GM23338 (cell line): ENCODE data around the gene SLCO4A1. TPM values are rescaled to one million over a fixed set of nuclear protein-coding genes. Genes with fewer than 3 reads are reported as not detected.

Experiments used
- ATAC-seq: fragments of 200-7000 bp; cut with Tn5 transposase; 3 replicates; pipeline ENCODE4 v1.9.1; 2020
- DNase-seq: peaks from one replicate; pipeline ENCODE4 v3.0.0-alpha.2; 2015; ENCODE audit warnings: low spot score
- H2AFZ ChIP-seq: fragments of 200-600 bp; sonication (generic); 2 replicates; pipeline ENCODE4 v1.8.0; 2016; ENCODE audit warnings: antibody characterized with exemption, mild to moderate bottlenecking, moderate library complexity
- H3F3A ChIP-seq: fragments of 200-600 bp; sonication (generic); replicated peaks from 2 replicates; pipeline ENCODE4 v1.8.0; 2017; ENCODE audit warnings: antibody characterized with exemption, mixed run types, low read depth
- H3K27ac ChIP-seq: fragments of 200-600 bp; sonication (generic); 2 replicates; pipeline ENCODE4 v1.6.1; 2016; ENCODE audit warnings: low read depth
- H3K27me3 ChIP-seq: fragments of 200-600 bp; sonication (generic); 2 replicates; pipeline ENCODE4 v1.8.0; 2016; ENCODE audit warnings: mild to moderate bottlenecking, mixed run types, moderate library complexity; ENCODE audit not compliant: insufficient read depth
- H3K36me3 ChIP-seq: fragments of 200-600 bp; sonication (generic); 2 replicates; pipeline ENCODE4 v1.8.0; 2016; ENCODE audit warnings: mild to moderate bottlenecking; ENCODE audit not compliant: insufficient read depth
- H3K4me1 ChIP-seq: fragments of 200-600 bp; sonication (generic); 2 replicates; pipeline ENCODE4 v1.8.0; 2016; ENCODE audit warnings: mild to moderate bottlenecking, moderate library complexity; ENCODE audit not compliant: insufficient read depth
- H3K4me2 ChIP-seq: fragments of 200-600 bp; sonication (generic); 2 replicates; pipeline ENCODE4 v1.7.1; 2017; ENCODE audit warnings: mixed run types
- H3K4me3 ChIP-seq: fragments of 200-600 bp; sonication (generic); 2 replicates; pipeline ENCODE4 v1.6.1; 2016; ENCODE audit warnings: mixed run types
- H3K79me2 ChIP-seq: fragments of 200-600 bp; sonication (generic); replicated peaks from 2 replicates; pipeline ENCODE4 v1.8.0; 2017; ENCODE audit warnings: mild to moderate bottlenecking; ENCODE audit not compliant: insufficient read depth
- H3K9me2 ChIP-seq: fragments of 200-600 bp; sonication (generic); 2 replicates; pipeline ENCODE4 v1.8.0; 2017; ENCODE audit not compliant: insufficient read depth
- H4K20me1 ChIP-seq: fragments of 200-600 bp; sonication (generic); replicated peaks from 2 replicates; pipeline ENCODE4 v1.8.0; 2017; ENCODE audit warnings: mild to moderate bottlenecking; ENCODE audit not compliant: insufficient read depth
- H3K27ac Mint-ChIP-seq: 2 replicates; pipeline ENCODE4 v1.8.0; 2020; ENCODE audit warnings: inconsistent platforms, mild to moderate bottlenecking, moderate library complexity, mixed read lengths
- H3K27me3 Mint-ChIP-seq: 3 replicates; pipeline ENCODE4 v1.8.0; 2022; ENCODE audit warnings: low read depth, mild to moderate bottlenecking, moderate library complexity, mixed read lengths, inconsistent platforms; ENCODE audit not compliant: insufficient read depth, poor library complexity
- H3K36me3 Mint-ChIP-seq: 3 replicates; pipeline ENCODE4 v1.8.0; 2021; ENCODE audit warnings: low read depth, mild to moderate bottlenecking, inconsistent platforms, moderate library complexity, mixed read lengths
- H3K4me1 Mint-ChIP-seq: 3 replicates; pipeline ENCODE4 v1.8.0; 2020; ENCODE audit warnings: mild to moderate bottlenecking, inconsistent platforms, mixed read lengths
- H3K4me3 Mint-ChIP-seq: 3 replicates; pipeline ENCODE4 v1.8.0; 2021; ENCODE audit warnings: moderate library complexity, mild to moderate bottlenecking, inconsistent platforms, mixed read lengths
- H3K9me3 Mint-ChIP-seq: 3 replicates; pipeline ENCODE4 v1.8.0; 2020; ENCODE audit warnings: moderate library complexity, mild to moderate bottlenecking, inconsistent platforms, mixed read lengths
- CTCF ChIP-seq, 2 experiments: fragments of 200-600 bp in 1 of 2; sonication (generic) in 1 of 2; conservative IDR thresholded peaks; 2 replicates each; pipeline versions ENCODE4 v1.5.1 to v1.6.1; 2016 to 2017; ENCODE audit warnings: antibody characterized with exemption in 2 of 2, low read depth in 2 of 2, mild to moderate bottlenecking in 2 of 2, moderate library complexity in 1 of 2
- EZH2phosphoT487 ChIP-seq: fragments of 200-600 bp; sonication (generic); IDR thresholded peaks from one replicate; pipeline ENCODE4 v1.8.1; 2018; ENCODE audit warnings: antibody characterized with exemption; ENCODE audit not compliant: unreplicated experiment
- JUNB ChIP-seq: IDR thresholded peaks from one replicate; pipeline ENCODE4 v1.6.1; 2016; ENCODE audit warnings: antibody characterized with exemption; ENCODE audit not compliant: unreplicated experiment
- ZNF114 ChIP-seq: fragments of 250-450 bp; sonication (Bioruptor Pico); IDR thresholded peaks from 2 replicates; pipeline ENCODE4 v1.5.0; 2020; ENCODE audit warnings: mild to moderate bottlenecking, moderate library complexity
- ZNF331 ChIP-seq: fragments of 250-450 bp; sonication (Bioruptor Pico); IDR thresholded peaks from 2 replicates; pipeline ENCODE4 v1.5.0; 2020; ENCODE audit warnings: low read depth, mild to moderate bottlenecking, moderate library complexity
- polyA plus RNA-seq: library from polyadenylated mRNA; unstranded; fragments of >200 nt; fragmentation: Nextera tagmentation; extraction: Ambion mirVana; gene quantifications from 2 replicates; pipeline ENCODE4 v1.2.1, GENCODE V29; 2016
- total RNA-seq: library from RNA; depleted of rRNA; stranded (reverse); fragments of >200 nt; shearing (Covaris generic); gene quantifications from 2 replicates; pipeline ENCODE4 v1.2.3, GENCODE V29; 2014
- TF ChIP-seq, protein P1 (sequence below): fragments of 250-450 bp; sonication (Bioruptor Pico); IDR thresholded peaks from 2 replicates; pipeline ENCODE4 v1.5.0; 2020; ENCODE audit warnings: mild to moderate bottlenecking, moderate library complexity

SLCO4A1 gene
- total and polyA plus RNA-seq, 2 experiments from 2014 or later: 28.5 to 41.6 TPM

DNA sequence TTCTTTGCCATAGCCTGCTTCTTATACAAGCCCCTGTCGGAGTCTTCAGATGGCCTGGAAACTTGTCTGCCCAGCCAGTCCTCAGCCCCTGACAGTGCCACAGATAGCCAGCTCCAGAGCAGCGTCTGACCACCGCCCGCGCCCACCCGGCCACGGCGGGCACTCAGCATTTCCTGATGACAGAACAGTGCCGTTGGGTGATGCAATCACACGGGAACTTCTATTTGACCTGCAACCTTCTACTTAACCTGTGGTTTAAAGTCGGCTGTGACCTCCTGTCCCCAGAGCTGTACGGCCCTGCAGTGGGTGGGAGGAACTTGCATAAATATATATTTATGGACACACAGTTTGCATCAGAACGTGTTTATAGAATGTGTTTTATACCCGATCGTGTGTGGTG lies 29.5 kb downstream of the SLCO4A1 start:
- no peak for ATAC-seq
- no peak for DNase-seq
- Mint-ChIP-seq H3K4me3 (no peak overlapping the region), H3K27me3 (peaks cover 7% of the 10 kb centered on the region), H3K4me1 (0 out of 3 replicates have a peak, but pooled peaks cover 4% of the 10 kb centered on the region), H3K27ac (no peak overlapping the region), H3K36me3 (peaks cover 7% of the 10 kb centered on the region; the same call in 2 of the 3 replicates), H3K9me3 (peaks cover 2% of the 10 kb centered on the region; the same call in 1 of the 3 replicates)
- no peaks in the 10 kb centered on the region for H3K9me2 ChIP-seq
- no peak overlapping the region for H3K4me2 ChIP-seq
- TF ChIP-seq, protein P1, sequence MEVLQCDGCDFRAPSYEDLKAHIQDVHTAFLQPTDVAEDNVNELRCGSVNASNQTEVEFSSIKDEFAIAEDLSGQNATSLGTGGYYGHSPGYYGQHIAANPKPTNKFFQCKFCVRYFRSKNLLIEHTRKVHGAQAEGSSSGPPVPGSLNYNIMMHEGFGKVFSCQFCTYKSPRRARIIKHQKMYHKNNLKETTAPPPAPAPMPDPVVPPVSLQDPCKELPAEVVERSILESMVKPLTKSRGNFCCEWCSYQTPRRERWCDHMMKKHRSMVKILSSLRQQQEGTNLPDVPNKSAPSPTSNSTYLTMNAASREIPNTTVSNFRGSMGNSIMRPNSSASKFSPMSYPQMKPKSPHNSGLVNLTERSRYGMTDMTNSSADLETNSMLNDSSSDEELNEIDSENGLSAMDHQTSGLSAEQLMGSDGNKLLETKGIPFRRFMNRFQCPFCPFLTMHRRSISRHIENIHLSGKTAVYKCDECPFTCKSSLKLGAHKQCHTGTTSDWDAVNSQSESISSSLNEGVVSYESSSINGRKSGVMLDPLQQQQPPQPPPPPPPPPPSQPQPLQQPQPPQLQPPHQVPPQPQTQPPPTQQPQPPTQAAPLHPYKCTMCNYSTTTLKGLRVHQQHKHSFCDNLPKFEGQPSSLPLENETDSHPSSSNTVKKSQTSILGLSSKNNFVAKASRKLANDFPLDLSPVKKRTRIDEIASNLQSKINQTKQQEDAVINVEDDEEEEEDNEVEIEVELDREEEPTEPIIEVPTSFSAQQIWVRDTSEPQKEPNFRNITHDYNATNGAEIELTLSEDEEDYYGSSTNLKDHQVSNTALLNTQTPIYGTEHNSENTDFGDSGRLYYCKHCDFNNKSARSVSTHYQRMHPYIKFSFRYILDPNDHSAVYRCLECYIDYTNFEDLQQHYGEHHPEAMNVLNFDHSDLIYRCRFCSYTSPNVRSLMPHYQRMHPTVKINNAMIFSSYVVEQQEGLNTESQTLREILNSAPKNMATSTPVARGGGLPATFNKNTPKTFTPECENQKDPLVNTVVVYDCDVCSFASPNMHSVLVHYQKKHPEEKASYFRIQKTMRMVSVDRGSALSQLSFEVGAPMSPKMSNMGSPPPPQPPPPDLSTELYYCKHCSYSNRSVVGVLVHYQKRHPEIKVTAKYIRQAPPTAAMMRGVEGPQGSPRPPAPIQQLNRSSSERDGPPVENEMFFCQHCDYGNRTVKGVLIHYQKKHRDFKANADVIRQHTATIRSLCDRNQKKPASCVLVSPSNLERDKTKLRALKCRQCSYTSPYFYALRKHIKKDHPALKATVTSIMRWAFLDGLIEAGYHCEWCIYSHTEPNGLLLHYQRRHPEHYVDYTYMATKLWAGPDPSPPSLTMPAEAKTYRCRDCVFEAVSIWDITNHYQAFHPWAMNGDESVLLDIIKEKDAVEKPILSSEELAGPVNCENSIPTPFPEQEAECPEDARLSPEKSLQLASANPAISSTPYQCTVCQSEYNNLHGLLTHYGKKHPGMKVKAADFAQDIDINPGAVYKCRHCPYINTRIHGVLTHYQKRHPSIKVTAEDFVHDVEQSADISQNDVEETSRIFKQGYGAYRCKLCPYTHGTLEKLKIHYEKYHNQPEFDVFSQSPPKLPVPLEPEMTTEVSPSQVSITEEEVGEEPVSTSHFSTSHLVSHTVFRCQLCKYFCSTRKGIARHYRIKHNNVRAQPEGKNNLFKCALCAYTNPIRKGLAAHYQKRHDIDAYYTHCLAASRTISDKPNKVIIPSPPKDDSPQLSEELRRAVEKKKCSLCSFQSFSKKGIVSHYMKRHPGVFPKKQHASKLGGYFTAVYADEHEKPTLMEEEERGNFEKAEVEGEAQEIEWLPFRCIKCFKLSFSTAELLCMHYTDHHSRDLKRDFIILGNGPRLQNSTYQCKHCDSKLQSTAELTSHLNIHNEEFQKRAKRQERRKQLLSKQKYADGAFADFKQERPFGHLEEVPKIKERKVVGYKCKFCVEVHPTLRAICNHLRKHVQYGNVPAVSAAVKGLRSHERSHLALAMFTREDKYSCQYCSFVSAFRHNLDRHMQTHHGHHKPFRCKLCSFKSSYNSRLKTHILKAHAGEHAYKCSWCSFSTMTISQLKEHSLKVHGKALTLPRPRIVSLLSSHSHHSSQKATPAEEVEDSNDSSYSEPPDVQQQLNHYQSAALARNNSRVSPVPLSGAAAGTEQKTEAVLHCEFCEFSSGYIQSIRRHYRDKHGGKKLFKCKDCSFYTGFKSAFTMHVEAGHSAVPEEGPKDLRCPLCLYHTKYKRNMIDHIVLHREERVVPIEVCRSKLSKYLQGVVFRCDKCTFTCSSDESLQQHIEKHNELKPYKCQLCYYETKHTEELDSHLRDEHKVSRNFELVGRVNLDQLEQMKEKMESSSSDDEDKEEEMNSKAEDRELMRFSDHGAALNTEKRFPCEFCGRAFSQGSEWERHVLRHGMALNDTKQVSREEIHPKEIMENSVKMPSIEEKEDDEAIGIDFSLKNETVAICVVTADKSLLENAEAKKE (CRISPR knock-in tag): no peak
- TF ChIP-seq JUNB (no peak), ZNF331 (CRISPR knock-in tag) (no peak), CTCF (conservative IDR thresholded peaks at IDR 0.05; ENCODE audit: low read depth in 2 of 2) (no peak), ZNF114 (no peak), EZH2phosphoT487 (no peak)
- H3K27ac ChIP-seq: no peak overlapping the region
- H4K20me1 ChIP-seq: no peaks in the 10 kb centered on the region; the same call in 1 of the 2 replicates
- H3K4me3 ChIP-seq: no peak overlapping the region
- H3K27me3 ChIP-seq: no peaks in the 10 kb centered on the region
- no peaks in the 10 kb centered on the region for H3F3A ChIP-seq
- no peak overlapping the region for H2AFZ ChIP-seq
- H3K79me2 ChIP-seq: no peaks in the 10 kb centered on the region
- H3K36me3 ChIP-seq: no peaks in the 10 kb centered on the region
- H3K4me1 ChIP-seq: no peaks in the 10 kb centered on the region
